CD4-positive, alpha-beta T cell treated with Interleukin-6 for 4 hours (primary cell): ENCODE data around the gene MLLT6.

Experiments
- DNase-seq: peaks from one replicate; pipeline ENCODE4 v3.0.0-alpha.2; 2020; ENCODE audit warnings: mixed read lengths

The MLLT6 gene

DNA sequence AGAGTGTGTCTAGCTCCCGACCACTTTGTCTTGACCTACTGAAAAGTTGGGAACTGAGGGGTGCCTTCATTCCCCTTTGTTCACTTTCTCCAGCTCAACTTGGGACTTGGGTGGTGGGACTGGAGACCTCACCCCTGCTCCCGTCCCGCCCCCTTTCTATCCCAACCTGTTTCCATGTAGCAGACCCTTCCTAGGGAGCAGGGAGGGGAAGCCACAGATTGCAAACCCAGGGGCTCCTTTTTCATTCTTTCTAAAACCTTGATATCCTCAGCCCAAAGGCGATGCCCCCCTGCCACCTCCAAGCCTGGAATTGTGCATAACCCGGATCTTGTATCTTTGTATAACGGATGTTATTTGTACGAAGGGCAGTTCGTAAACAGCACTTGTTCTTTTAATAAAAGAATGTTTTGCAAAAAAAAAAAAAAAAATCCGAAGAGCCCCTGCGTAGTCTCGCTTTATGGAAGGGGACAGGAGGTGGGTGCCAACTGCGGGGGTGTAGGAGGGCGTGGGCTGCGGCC is 24.4 kb downstream of the MLLT6 start:
- no peak for DNase-seq

DNA sequence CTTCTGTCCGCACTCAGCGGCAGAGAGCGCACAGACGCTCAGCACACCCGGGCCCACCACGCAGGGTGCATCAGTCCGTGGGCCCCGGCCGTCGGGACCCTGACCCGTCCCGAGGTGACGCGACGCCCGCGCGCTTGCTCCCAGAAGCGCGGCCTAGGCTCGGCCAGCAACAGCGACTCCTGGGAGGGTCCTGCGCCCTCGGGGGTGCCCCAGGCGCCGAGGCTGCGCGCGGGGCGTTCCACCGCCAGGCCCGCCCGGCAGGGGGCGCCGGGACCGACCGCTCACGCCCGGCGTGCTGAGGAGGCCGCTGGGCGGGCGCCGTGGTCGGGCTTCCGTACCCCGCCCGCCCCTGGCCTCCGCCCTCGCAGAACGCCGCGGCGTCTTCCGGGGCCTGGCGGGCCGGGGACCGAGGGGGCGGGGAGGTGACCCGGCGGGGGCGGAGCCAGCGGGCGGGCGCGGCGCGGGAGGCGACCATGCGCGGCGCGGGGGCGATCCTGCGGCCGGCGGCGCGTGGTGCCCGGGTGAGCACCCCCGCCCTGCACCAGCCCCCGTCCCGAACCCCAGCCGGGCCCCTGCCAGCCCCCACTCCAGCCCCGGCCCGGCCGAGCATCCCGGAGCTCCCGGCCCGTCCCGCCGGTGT is 24.9 kb downstream of the MLLT6 start, which contains the start of gene CISD3:
CISD3 (plus strand) TSS at position 456 of the 640 bp plus-strand sequence; CDS start at position 474, 18 bp downstream.
- peak; percentile 91 for DNase-seq

DNA sequence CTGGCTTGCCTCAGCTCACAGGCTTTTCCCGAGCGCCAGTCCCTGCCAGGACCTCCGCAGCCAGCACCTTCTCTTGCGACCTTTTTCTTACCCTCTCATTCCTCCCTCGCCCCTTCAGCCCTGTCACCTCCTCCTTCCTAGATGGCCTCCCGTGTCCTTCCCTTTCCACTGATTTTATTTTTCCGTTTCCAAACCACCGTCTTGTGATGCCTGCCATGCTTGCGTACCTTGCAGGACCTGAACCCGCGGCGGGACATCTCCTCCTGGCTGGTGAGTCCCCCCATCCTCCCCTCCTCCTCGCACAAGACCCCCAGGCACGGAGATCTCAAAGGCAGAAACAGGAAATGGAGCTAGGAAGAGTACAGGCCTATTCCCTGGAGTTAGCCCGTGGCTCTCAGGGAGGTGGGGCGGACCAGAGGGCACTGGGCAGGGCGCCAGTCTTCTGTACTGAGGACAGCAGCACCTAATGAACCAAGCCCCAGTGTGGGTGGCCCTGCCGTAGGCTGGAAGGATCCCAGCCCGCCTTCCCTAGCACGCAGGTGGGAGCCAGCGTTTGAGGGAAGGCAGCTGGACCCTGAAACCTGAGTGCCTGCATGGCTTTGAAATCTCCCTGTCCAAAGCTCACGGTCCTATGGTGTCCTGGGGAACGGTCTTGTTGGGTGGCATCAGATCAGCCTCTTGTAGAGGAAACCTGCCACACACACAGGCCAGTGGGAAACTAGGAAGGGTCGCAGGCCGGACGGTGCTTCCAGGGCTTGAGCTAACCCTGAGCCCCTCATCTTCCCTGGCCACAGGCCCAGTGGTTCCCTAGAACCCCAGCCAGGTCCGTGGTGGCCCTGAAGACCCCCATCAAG is 25.7 kb downstream of the MLLT6 start:
- DNase-seq = no peak

DNA sequence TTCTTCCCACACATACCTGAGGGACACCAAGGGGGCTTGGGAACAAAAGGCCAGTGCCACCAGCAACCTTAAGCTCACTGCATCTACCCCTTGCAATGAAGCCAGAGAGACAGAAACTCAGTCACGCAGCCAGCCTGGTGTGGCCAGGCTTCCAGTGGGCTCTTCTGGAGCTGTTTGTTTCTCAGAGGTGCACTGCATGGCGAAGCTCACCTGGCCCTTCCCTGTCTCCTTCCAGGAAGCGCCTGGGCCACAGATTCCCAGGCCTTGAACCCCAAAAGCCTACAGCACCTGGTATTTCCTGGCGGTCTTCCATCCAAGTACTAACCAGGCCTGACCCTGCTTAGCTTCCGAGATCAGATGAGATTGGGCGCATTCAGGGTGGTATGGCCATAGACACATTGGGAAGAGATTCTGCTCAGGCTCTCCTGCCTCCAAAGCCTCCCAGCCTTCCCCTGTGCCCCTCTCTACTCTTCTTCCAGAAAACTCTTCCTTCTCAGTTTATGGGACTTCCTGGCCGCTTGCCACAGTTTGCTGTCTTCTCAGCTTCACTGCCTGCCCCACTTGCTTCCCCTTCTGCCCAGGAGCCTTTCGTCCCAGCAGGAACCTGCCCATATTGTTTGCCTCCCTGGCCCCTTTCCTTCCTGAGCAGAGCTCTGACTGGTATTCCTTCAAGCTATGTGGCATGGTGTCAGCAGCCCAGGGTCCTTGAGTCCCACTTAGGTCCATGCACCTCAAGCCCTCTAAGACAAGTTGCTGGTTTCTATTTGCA is 26.6 kb downstream of the MLLT6 start:
- no peak for DNase-seq

DNA sequence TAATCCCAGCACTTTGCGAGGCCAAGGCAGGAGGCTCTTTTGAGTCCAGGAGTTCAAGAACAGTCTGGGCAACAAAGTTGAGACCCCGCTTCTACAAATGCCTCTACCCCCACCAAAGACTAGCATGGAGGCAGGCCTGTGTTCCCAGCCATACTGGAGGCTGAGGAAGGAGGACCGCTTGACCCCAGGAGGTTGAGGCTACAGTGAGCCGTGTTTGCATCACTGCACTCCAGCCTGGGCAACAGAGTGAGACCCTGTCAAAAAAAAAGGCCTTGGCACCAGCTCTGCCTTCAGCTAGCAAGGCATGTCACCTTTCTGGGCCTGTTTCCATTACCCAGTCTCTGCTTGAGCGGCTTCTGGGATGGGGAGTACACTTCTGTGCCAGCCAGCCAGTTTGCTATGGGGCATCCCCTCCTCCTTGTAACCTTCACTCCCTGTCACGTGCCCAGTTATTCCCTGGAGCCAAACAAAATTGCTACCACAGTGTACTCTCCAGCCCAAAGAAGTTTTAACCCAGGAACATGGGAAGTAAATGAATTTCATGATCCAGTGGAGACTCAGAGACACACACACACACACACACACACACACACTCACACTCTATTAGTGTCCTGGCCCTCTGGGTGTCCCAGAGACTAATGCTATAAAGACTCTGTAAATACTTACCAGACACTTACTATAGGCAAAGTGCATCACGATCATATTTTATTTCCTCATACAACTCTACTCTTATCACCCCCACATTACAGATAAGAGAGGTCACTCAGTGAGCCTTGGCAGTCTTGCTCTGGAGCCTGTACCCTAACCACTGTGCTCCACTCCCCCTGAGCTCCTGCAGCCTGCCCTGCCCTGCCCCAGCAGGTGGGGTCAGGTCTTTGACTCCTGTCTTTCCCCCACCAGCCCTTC is 27.6 kb downstream of the MLLT6 start:
- DNase-seq = no peak

DNA sequence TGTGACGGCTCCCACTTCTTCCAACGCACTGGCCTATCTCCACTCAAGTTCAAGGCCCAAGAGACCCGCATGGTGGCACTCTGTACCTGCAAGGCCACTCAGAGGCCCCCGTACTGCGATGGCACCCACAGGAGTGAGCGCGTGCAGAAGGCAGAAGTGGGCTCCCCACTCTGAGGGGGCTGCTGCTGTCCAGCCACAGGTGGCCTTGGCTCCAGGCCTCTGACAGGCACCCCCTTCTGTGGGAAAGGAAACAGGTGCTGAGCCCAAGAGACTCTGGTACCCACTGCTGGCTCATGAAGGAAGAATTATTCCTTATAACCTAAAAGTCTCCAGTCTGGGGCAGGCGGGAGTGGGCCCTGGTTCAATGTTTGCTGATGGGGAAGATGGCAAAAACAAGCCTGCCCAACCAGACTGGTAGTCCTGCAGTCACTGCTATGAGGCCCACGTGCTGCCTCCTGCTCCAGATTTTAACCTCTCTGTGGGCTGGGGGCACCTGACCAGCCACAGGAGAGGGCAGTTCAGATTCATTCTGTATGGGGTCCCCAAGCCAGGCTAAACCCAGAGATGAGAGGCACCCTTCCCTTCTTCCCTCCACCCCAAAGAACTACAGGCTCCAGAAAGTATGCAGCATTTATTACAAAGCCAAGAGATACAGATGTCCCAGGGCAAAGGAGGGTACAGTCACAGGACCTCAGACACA is 28.4 kb downstream of the MLLT6 start:
- DNase-seq = no peak

DNA sequence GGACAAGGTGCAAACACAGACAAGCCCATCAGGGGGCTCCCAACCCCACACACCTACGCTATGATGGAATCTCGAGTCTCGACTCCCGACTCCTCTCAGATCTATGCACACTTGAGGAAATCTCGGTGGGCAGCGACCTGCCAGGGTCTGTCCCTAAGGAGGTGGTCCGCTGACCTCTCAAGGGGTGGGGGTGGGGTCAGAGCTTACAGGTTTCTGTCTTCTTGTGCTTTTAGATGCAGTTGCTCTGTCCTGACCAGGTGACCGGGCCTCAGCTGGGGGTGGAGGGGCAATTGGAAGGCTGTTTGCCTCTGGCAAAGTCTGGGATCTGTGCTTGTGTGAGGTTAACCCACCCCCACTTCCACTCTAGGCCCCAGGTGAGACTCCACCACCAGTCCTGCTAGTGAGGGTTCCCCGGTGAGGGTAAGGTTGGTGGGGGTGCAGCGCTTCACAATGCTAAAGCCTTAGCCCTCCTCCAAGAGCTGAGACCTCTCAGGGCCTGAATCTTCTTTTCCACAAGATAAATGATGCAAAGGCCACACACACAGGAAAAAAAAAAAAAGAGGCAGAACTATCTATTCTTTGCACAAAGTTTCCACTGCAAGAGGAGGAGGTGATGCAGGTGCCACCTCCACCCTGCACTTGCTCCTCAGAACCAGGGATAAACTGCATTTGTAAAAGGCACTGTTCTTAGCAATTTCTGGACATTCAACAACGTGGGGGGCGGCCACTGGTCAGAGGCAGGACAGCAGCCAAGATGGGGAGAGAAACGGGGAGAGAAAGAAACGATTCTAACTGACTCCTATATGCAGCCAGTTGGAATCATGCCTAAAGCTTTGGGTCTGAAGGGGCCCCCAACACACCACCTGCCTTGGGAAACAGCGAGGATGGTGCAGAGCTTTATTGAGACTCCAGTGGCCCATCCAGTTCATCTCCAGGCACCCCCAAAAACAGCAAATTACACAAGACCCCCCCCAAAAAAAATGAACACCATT is 29.2 kb downstream of the MLLT6 start:
- peak; percentile 60 for DNase-seq

DNA sequence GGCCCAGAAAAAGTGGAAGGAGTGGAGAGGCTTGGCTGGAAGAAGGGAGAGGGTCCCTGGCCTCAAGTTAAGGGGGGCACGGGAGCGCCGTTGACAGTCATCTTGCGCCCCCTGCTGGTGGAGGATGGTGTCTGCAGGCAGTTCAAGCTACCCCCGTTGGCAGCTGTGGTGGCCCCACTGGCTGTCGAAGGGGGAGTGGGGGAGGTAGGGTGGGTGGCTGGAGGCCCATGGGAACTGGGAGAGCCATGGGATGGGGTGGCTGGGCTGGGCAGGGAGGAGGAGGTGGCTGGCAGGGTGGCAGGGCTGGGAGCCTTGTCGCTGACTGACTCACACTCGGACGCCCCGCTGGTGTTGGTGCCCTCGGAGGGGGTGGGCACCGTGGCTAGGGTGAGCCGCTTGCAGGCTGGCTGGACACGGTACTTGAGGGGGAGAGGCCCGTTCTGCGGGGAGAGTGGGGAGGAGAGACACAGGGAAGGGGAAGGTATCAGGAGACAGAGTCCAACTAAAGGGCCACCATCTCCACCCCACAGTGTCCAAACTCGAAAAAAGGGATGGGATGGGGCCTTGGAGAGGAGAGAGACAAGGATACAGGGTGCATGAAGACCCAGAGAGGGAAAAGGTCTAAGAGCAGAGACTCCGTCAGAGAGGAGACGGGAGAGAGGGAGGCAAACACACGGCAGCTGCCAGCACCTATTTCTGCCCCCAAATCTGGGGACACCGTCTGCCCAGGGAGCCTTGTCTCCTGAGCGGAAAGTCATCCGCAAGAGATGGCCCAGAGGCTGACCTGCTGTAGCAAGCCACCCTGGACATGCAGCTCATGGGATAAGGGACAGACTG is 30.3 kb downstream of the MLLT6 start:
- DNase-seq = peak; percentile 79

DNA sequence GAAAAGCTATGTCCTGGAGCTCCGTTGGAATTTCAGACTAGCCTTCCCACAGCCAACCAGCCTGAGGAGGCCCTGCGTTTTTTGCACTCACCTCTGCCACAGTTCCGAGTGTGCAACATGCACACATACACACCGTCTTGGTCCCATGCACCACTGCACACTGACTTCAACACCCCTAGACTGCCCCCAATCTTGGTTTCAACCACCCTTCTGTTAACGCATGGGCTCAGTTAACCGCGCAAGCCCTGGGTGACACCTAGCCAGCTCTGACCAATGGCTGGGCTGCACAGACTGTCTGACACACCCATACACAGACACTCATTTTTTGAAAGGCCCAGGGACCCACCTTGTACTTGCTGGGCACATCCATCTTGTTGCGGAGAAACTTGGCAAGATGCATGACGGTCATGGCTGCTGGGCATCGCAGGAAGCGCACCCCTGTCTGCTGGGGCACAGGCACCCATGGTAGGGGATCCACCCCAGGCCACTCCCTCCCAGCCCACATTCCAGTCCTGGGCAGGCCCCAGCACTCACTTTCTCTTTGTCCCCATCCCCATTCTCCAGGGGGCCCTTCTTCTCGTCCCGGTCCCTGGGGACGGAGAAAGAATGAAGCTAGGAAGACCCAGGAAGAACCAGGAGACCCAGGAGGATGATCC is 33.1 kb downstream of the MLLT6 start:
- DNase-seq = no peak

DNA sequence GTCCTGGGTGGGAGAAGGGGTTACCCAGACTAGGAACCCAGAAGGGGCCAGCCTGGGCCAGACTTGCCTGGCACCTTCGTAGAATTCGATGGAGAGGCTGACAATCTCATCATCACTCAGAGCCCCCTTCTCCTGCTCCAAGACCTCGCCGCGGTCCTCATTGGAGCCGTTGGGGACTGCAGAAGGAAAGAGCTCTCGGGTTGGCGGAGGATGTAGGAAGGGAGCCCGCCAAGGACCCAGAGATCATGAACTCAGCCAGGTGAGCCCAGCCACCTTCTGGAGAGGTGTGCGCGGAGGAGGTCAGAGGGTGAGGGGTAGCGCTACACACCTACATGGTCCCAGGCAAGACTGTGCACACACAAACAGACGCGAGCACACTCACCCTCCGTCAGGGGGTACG is 33.6 kb downstream of the MLLT6 start:
- DNase-seq = no peak

DNA sequence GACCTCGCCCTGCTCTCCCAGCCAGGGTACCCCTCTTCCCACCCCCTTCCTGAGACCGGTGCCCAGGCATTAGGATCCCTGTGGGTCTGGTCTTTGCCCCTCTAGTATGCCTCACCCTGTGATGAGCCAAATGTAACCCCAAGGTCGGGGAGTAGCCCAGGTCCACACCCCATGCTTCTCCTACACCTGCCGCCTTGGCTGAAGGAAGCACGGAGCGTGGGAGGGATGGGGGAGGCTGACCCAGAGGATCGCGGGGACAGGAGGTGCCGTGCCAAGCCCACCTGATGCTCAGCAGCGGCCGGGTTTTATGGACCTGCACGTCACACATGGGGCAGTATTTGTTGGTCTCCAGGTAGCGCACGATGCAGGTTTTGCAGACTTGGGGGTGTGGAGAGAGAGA is 34.2 kb downstream of the MLLT6 start:
- DNase-seq = no peak

DNA sequence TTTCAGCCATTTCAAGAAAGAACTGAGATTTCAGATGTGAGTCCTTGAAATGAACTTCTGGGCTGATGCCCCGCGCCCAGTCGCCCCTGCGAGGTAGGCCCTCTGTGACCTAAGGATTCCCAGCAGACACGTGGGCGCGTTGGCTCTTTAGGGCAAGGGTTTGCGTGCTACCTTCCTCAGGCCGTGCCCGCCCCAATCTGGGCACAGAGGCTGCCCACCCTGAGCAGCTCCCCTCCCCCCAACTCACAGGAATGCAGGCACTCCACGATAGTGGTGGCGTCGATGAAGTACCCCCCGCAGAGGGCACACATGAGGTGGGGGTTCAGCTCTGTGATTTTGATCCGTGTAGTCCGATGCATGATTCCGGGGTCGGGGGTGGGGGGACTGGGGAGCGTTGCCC is 35.0 kb downstream of the MLLT6 start:
- no peak for DNase-seq

DNA sequence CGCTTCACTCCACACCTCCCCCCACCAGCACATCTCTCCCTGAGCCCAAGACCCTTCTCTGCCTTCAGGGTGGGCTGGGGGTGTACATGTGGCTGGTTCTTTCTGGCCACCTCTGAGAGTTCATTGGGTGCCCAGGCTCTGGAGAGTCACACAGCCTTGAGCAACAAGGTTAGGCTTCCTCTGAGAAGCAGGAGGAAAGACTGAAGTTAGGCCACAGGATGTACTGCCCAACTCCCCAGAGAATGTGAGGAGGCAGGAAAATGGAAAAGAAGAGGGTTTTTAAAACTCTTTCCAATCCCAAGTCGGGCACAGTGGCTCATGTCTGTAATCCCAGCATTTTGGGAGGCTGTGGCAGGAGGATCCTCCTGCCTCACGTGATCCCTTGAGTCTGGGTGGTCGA is 35.7 kb downstream of the MLLT6 start:
- DNase-seq = no peak

DNA sequence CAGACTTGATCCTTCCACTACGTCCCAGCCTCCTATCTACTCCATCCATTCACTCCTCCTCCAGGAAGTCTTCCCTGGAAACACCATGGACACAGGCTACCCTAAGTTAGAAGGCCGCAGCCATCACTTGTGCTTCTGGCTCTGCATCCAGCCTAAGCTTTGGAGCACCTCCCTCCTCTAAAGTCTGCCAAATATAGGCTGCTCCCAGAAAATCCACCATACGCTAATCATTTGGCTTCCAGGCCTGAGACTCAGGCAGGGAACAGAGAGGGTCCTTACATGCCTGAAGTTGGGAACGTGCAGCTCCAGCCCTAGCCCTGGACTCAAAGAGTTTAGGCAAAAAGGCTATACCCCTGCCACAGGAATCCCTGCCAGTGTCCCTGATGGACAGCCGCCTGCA is 36.4 kb downstream of the MLLT6 start:
- DNase-seq = no peak

DNA sequence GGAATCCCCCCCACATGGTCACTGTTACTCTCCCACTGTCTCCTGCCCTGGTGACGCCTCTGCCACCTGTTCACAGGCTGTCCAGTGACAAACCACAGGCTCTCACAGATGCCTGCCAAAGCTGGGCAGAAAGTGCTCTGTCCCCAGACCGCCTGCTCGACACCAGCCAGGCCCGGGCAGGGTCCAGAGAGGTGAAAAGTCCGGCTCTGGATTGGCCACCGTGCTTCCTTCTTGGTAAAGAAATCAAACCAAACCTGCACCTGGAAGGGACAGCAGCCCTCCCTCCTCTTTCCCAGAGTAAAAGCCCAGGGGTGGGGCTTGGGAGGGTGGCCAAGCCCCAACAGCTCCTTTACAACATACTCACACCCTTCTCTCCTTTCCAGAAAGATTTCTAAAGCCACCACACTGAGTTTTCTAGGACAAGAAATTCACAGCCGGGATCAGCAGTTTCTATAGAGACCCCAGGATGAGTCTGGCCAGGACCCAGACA is 36.9 kb downstream of the MLLT6 start:
- DNase-seq = no peak

DNA sequence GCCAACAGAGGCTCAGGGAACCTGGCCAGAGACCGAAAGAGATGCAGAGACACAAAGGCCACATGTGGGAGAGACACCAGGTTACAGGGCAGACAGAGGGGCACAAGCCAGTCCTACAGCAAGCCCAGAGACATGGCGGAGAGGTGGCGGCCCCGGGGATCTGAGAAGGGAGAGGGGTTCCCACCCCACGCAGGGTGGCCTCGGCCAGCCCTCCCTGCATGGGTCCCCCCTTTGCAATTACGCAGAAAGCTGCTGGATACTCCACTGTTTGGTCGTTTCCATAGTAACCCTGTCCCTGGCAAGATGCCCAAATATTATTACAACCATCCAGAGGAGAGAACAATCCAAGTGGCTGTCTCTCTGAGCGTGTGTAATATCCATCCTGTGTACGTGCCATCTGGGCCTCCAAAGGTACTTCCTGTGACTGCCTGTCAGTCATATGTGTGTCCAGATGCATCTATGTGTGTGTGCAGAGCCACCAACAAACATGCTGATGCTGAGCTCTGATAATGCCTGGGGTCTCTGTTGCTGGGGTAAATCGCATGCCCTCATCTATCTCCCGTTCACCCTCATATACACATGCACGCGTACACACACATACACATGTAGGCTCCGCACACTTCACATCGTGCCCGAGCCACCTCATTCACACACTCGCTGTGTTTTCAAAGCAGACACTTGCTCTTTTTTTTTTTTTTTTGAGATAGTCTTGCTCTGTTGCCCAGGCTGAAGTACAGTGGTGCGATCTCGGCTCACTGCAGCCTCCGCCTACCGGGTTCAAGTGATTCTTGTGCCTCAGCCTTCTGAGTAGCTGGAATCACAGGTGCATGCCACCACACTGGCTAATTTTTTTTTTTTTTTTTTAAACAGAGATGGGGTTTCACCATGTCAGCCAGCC is 37.6 kb downstream of the MLLT6 start:
- no peak for DNase-seq

DNA sequence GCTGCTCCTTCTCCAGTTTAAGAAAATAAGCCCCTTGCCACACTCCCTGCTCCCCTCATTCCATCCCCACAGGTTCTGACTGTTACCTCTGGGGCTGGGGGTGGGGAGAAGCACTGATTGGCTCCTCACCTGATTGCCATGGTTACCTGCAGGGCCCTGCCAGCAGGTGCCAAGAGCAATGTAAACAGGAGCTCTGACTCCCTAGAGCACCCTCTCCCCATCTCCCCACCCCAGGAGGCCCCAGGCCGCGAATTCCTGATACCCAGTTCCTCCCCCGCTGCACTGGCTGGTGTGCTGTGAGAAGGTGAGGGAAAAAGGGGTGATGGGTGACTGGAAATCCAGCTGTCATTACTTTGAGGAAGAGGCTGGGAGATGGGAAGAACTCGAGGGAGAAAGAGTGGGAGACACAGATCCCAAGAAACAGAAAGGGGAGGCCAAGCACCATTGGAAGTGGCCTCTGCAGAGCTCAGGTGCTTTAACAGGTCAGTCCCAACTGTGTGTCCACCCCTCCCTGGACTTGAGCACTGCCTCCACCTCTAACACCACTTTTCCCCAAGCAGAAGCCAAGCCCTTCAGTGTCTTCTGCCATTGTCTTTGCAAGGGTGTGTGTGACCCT is 38.6 kb downstream of the MLLT6 start:
- DNase-seq = no peak
